Suprapubic skin (tissue), 4 donors: ENCODE results near the gene NEK6. TPM values are rescaled to one million over a fixed set of nuclear protein-coding genes. Genes with fewer than 3 reads are reported as not detected.
A peak's percentile ranks its signal among the peaks of the same experiment; 100 is the strongest.

Experiments
- DNase-seq, 2 donors: peaks; one replicate each; pipeline ENCODE4 v3.0.0-alpha.2; 2019; ENCODE audit warnings: low spot score in 2 of 2
- H3K27ac ChIP-seq: fragments of 200-600 bp; sonication (generic); one replicate; pipeline ENCODE4 v1.5.1; 2019
- H3K27me3 ChIP-seq: fragments of 200-600 bp; sonication (generic); one replicate; pipeline ENCODE4 v1.5.1; 2019
- H3K36me3 ChIP-seq: fragments of 200-600 bp; sonication (generic); one replicate; pipeline ENCODE4 v1.5.1; 2019
- H3K4me1 ChIP-seq: fragments of 200-600 bp; sonication (generic); one replicate; pipeline ENCODE4 v1.5.1; 2019
- H3K4me3 ChIP-seq: fragments of 200-600 bp; sonication (generic); one replicate; pipeline ENCODE4 v1.5.1; 2019; ENCODE audit warnings: mild to moderate bottlenecking
- H3K9me3 ChIP-seq: fragments of 200-600 bp; sonication (generic); one replicate; pipeline ENCODE4 v1.5.1; 2019
- EP300 ChIP-seq: sonication (generic); formaldehyde crosslinking; IDR thresholded peaks from one replicate; pipeline ENCODE4 v1.6.1; 2017; ENCODE audit warnings: antibody characterized with exemption
- POLR2A ChIP-seq, 2 donors: fragments of 450-650 bp; IDR thresholded peaks; one replicate each; pipeline ENCODE4 v1.6.1; 2017; ENCODE audit warnings: antibody characterized with exemption in 2 of 2, mild to moderate bottlenecking in 2 of 2, moderate library complexity in 2 of 2
- POLR2AphosphoS5 ChIP-seq, 3 donors: sonication (generic); formaldehyde crosslinking; IDR thresholded peaks; one replicate each; pipeline ENCODE4 v1.6.1; 2017; ENCODE audit warnings: antibody characterized with exemption in 3 of 3
- WGBS: methylation state at CpG from one replicate; pipeline ENCODE4 v1.1.5; 2018; 5-methylcytosine and 5-hydroxymethylcytosine counted together
- total RNA-seq, 4 donors: library from RNA; depleted of rRNA; stranded (reverse); fragments of >200 nt; gene quantifications; one replicate each; pipeline ENCODE4 v1.1.0, GENCODE V29; 2016
- TF ChIP-seq, protein P1 (sequence below), 2 donors: fragments of 200-600 bp in 1 of 2; fragments of 450-650 bp in 1 of 2; sonication (generic) in 1 of 2; IDR thresholded peaks; one replicate each; pipeline ENCODE4 v1.5.1; 2016 to 2019; ENCODE audit warnings: antibody characterized with exemption in 2 of 2, mild to moderate bottlenecking in 1 of 2, moderate library complexity in 1 of 2

The NEK6 gene
- total RNA-seq, 4 donors from 2014 or later, result 5.4 to 17.5 (median 10.6) TPM

GRCh38 chr9:124268661-124269060 lies 10.9 kb downstream of the NEK6 start:
- H3K27ac ChIP-seq, result no peak overlapping the region

GRCh38 chr9:124269556-124269955 lies 11.8 kb downstream of the NEK6 start:
- TF ChIP-seq EP300 (no peak), POLR2A (IDR thresholded peaks at IDR 0.05) (no peak), POLR2AphosphoS5 (IDR thresholded peaks at IDR 0.05) (no peak)
- TF ChIP-seq, protein P1, sequence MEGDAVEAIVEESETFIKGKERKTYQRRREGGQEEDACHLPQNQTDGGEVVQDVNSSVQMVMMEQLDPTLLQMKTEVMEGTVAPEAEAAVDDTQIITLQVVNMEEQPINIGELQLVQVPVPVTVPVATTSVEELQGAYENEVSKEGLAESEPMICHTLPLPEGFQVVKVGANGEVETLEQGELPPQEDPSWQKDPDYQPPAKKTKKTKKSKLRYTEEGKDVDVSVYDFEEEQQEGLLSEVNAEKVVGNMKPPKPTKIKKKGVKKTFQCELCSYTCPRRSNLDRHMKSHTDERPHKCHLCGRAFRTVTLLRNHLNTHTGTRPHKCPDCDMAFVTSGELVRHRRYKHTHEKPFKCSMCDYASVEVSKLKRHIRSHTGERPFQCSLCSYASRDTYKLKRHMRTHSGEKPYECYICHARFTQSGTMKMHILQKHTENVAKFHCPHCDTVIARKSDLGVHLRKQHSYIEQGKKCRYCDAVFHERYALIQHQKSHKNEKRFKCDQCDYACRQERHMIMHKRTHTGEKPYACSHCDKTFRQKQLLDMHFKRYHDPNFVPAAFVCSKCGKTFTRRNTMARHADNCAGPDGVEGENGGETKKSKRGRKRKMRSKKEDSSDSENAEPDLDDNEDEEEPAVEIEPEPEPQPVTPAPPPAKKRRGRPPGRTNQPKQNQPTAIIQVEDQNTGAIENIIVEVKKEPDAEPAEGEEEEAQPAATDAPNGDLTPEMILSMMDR (IDR thresholded peaks at IDR 0.05), result no peak
- no peak overlapping the region for H3K4me3 ChIP-seq
- H3K9me3 ChIP-seq, result no peaks in the 10 kb centered on the region
- no peak overlapping the region for H3K27ac ChIP-seq
- H3K27me3 ChIP-seq, result no peaks in the 10 kb centered on the region
- no peak for DNase-seq
- 86% methylated on average over 5 of the region's 6 CpGs for WGBS
- peaks cover 55% of the 10 kb centered on the region for H3K4me1 ChIP-seq
- H3K36me3 ChIP-seq, result no peaks in the 10 kb centered on the region

More at GRCh38 chr9:124268661-124269060, 10.9 kb downstream of the NEK6 start:
- WGBS, result 93% methylated on average over 13 of the region's 13 CpGs
- no peak for TF ChIP-seq POLR2AphosphoS5 (IDR thresholded peaks at IDR 0.05)
- TF ChIP-seq, protein P1 (IDR thresholded peaks at IDR 0.05), result no peak
- no peak for TF ChIP-seq EP300
- no peak for TF ChIP-seq POLR2A (IDR thresholded peaks at IDR 0.05)
- Histone ChIP-seq H3K27me3 (no peaks in the 10 kb centered on the region), H3K9me3 (no peaks in the 10 kb centered on the region), H3K36me3 (no peaks in the 10 kb centered on the region), H3K4me3 (no peak overlapping the region), H3K4me1 (peaks cover 63% of the 10 kb centered on the region)
- DNase-seq, result no peak

DNA sequence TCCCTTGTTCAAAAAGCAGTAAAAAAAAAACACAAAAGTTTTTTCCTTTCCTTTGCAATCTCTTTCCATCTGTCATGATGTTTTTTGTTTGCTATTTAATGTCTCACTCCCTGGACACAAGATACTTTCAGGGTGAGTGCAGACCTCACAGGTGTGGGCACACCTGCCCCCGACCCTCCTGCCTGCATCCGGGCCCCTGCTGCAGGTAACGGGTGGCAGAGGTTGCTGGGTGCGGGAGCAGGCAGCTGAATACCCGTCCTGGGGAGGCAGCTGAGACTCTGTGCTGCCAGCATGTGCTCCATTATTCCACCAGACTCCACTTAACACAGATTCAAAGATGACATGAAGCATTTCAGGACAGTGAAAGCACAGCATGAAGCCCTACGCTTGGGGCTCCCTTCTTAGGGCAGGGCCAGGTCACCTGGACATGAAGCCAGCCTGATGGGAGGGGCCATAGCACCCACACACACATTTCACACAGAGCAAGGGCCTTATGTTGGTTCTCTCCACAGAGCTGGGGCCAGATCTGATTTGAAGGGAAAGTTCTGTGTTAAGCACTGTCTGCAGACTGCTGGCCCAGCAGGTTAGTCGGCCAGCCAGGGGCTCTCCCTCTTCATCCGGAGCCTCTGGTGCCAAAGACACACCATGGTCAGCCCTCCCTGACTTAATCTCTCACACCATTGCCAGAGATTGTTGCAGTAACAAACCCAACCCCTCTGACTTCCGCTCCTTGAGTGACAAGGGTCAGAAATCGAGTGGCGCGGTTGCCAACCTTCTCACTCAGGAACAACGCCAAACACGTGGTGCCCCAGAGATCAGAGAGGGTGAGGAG lies 13.0 kb downstream of the NEK6 start:
- no peak for DNase-seq
- WGBS, result 74% methylated on average over 14 of the region's 14 CpGs

DNA sequence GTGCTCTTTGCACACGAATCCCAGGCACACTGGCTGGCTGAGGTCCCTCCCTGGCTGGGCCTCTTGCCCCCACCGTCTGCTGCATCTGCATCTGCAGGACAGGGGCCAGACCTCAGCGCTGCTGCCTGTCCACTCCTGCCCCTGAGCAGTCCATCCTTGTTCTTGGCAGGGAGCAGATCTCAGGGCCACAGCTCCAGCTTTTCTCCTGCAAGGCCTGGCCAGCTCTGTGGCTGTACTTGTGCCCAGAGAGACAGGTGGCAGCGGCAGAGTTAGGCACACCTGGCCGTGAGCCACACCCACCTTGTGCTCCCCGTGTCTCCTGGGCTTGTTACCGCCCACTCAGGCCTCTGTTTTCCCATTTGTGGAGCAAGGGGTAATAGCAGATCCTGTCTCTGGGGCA lies 13.9 kb downstream of the NEK6 start:
- WGBS, result 69% methylated on average over 6 of the region's 7 CpGs
- DNase-seq, result no peak
- peaks cover 52% of the 10 kb centered on the region for H3K4me1 ChIP-seq
- H3K36me3 ChIP-seq, result no peaks in the 10 kb centered on the region
- peak overlapping the region; percentile 42 for H3K27ac ChIP-seq
- TF ChIP-seq, protein P1 (IDR thresholded peaks at IDR 0.05), result no peak
- TF ChIP-seq EP300 (no peak), POLR2AphosphoS5 (IDR thresholded peaks at IDR 0.05) (no peak), POLR2A (IDR thresholded peaks at IDR 0.05) (no peak)
- H3K9me3 ChIP-seq, result no peaks in the 10 kb centered on the region
- H3K27me3 ChIP-seq, result no peaks in the 10 kb centered on the region
- H3K4me3 ChIP-seq, result no peak overlapping the region

More for the DNA sequence above, 13.0 kb downstream of the NEK6 start:
- Histone ChIP-seq H3K4me1 (peaks cover 60% of the 10 kb centered on the region), H3K27me3 (no peaks in the 10 kb centered on the region), H3K9me3 (no peaks in the 10 kb centered on the region), H3K36me3 (no peaks in the 10 kb centered on the region), H3K4me3 (no peak overlapping the region), H3K27ac (peak overlapping the region; percentile 42)
- TF ChIP-seq EP300, result no peak

GRCh38 chr9:124272118-124272517 lies 14.4 kb downstream of the NEK6 start:
- Histone ChIP-seq H3K4me1 (peaks cover 48% of the 10 kb centered on the region), H3K4me3 (no peak overlapping the region), H3K27ac (peak overlapping the region; percentile 42), H3K36me3 (no peaks in the 10 kb centered on the region), H3K27me3 (no peaks in the 10 kb centered on the region), H3K9me3 (no peaks in the 10 kb centered on the region)
- no peak for DNase-seq
- no peak for TF ChIP-seq POLR2A (IDR thresholded peaks at IDR 0.05)
- no peak for TF ChIP-seq EP300
- TF ChIP-seq, protein P1 (IDR thresholded peaks at IDR 0.05), result no peak
- no peak for TF ChIP-seq POLR2AphosphoS5 (IDR thresholded peaks at IDR 0.05)
- whole genome bisulfite sequencing, result 84% methylated on average over 7 of the region's 7 CpGs
